Vagina (tissue), 2 donors: ENCODE results near the gene HMGXB3.

Experiments
- POLR2AphosphoS5 ChIP-seq, 2 donors: sonication (generic); formaldehyde crosslinking; IDR thresholded peaks; one replicate each; pipeline ENCODE4 v1.9.0; 2017; ENCODE audit warnings: antibody characterized with exemption in 2 of 2, mild to moderate bottlenecking in 2 of 2, low read depth in 1 of 2; ENCODE audit not compliant: insufficient read depth in 1 of 2
- TF ChIP-seq, protein P1 (sequence below), 3 experiments: fragments of 450-650 bp in 2 of 3; fragments of 200-600 bp in 1 of 3; sonication (generic) in 1 of 3; IDR thresholded peaks; one replicate each; pipeline ENCODE4 v1.5.1; 2017 to 2019; ENCODE audit warnings: antibody characterized with exemption in 3 of 3, mild to moderate bottlenecking in 2 of 3, moderate library complexity in 2 of 3

DNA sequence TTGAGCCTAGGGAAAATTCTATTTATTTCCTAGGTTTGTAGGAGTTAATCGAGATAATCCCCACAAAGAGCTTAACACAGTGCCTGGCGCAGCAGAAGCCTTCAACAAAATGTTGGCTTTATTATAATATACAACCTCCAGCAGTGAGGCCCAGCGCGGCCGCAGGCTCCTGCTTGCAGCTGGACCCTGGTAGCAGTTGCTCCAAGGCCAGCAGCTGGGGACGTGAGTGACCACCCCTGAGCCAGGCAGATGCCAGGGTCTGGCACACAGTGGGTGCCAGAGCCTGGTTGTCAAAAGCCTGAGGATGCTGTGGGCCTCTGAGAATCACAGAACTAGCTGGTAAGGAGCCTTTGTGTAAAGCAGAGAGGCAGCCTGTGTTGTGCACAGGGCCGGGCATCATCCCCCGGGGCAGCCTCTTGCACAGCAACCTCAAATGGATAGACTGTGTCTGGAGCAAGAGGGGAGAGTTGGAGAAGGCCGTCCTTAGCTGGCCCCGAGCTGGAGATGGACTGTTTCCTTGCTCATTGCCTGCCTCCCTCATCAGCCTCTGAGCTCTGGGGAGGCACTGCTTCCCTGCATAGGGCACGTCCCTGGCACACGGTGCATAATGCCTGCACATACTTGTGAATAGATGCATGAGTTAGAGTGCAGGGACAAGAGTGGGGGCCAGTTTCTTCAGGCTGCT lies 68.6 kb downstream of the HMGXB3 start:
- TF ChIP-seq, protein P1, sequence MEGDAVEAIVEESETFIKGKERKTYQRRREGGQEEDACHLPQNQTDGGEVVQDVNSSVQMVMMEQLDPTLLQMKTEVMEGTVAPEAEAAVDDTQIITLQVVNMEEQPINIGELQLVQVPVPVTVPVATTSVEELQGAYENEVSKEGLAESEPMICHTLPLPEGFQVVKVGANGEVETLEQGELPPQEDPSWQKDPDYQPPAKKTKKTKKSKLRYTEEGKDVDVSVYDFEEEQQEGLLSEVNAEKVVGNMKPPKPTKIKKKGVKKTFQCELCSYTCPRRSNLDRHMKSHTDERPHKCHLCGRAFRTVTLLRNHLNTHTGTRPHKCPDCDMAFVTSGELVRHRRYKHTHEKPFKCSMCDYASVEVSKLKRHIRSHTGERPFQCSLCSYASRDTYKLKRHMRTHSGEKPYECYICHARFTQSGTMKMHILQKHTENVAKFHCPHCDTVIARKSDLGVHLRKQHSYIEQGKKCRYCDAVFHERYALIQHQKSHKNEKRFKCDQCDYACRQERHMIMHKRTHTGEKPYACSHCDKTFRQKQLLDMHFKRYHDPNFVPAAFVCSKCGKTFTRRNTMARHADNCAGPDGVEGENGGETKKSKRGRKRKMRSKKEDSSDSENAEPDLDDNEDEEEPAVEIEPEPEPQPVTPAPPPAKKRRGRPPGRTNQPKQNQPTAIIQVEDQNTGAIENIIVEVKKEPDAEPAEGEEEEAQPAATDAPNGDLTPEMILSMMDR (IDR thresholded peaks at IDR 0.05) = no peak
- TF ChIP-seq POLR2AphosphoS5 (IDR thresholded peaks at IDR 0.05; ENCODE audit: insufficient read depth in 1 of 2, low read depth in 1 of 2) = no peak
